CD4-positive, alpha-beta memory T cell (primary cell): ENCODE results near the gene AFG1L. TPM values are rescaled to one million over a fixed set of nuclear protein-coding genes. Genes with fewer than 3 reads are reported as not detected.

Source experiments
- CTCF ChIA-PET: fragments of 350-600 bp; sonication (Branson Sonifier 250); formaldehyde crosslinking; loops from one replicate; lab custom pipeline; 2021; ENCODE audit warnings: inconsistent platforms; ENCODE audit not compliant: partially characterized antibody; lab: Charles Lee
- POLR2A ChIA-PET: fragments of 350-600 bp; sonication (Branson Sonifier 250); formaldehyde crosslinking; loops from one replicate; lab custom pipeline; 2021; ENCODE audit not compliant: partially characterized antibody; lab: Charles Lee
- DNase-seq, 5 donors: peaks; one replicate each; pipeline versions ENCODE4 v3.0.0 to v3.0.0-alpha.2; 2020 to 2022; ENCODE audit warnings: mixed read lengths in 1 of 5
- H3K27ac ChIP-seq: one replicate; pipeline ENCODE4 v1.7.0; 2013; ENCODE audit warnings: low read depth, low read length
- H3K27me3 ChIP-seq: 2 replicates; pipeline ENCODE4 v1.7.0; 2013; ENCODE audit warnings: mild to moderate bottlenecking, low read length, moderate library complexity; ENCODE audit not compliant: insufficient read depth
- H3K36me3 ChIP-seq: 2 replicates; pipeline ENCODE4 v1.7.0; 2013; ENCODE audit warnings: mild to moderate bottlenecking, low read length, moderate library complexity; ENCODE audit not compliant: insufficient read depth
- H3K4me1 ChIP-seq: 2 replicates; pipeline ENCODE4 v1.7.0; 2013; ENCODE audit warnings: mild to moderate bottlenecking, low read length, moderate library complexity; ENCODE audit not compliant: insufficient read depth
- H3K4me3 ChIP-seq, 2 donors: one replicate each; pipeline ENCODE4 v1.7.0; 2013; ENCODE audit warnings: low read length in 2 of 2, mild to moderate bottlenecking in 1 of 2
- H3K9me3 ChIP-seq, 2 donors: one replicate each; pipeline ENCODE4 v1.7.0; 2013; ENCODE audit warnings: low read length in 2 of 2, control low read depth in 1 of 2; ENCODE audit not compliant: control insufficient read depth in 1 of 2
- H3K27ac Mint-ChIP-seq, 7 donors: one replicate each; pipeline ENCODE4 v1.8.0; 2020 to 2021; ENCODE audit warnings: mixed read lengths in 7 of 7, mild to moderate bottlenecking in 6 of 7, inconsistent platforms in 3 of 7, moderate library complexity in 3 of 7
- H3K27me3 Mint-ChIP-seq, 2 donors: one replicate each; pipeline ENCODE4 v1.8.0; 2020 to 2021; ENCODE audit warnings: mixed read lengths in 2 of 2
- H3K36me3 Mint-ChIP-seq, 2 donors: one replicate each; pipeline ENCODE4 v1.8.0; 2020 to 2021; ENCODE audit warnings: mixed read lengths in 2 of 2, inconsistent platforms in 1 of 2, mild to moderate bottlenecking in 1 of 2
- H3K4me1 Mint-ChIP-seq, 4 donors: one replicate each; pipeline ENCODE4 v1.8.0; 2020 to 2021; ENCODE audit warnings: mixed read lengths in 4 of 4, mild to moderate bottlenecking in 1 of 4
- H3K4me3 Mint-ChIP-seq, 8 donors: one replicate each; pipeline ENCODE4 v1.8.0; 2020 to 2021; ENCODE audit warnings: mixed read lengths in 8 of 8, mild to moderate bottlenecking in 7 of 8, moderate library complexity in 6 of 8, inconsistent platforms in 3 of 8
- H3K9me3 Mint-ChIP-seq, 8 donors: one replicate each; pipeline ENCODE4 v1.8.0; 2020 to 2021; ENCODE audit warnings: mixed read lengths in 8 of 8, mild to moderate bottlenecking in 5 of 8, inconsistent platforms in 3 of 8, moderate library complexity in 1 of 8
- intact Hi-C: fragments of 100-400 bp; cut with micrococcal nuclease; formaldehyde crosslinking; loops from one replicate; pipeline ENCODE4 v1.15.1; 2023
- polyA plus RNA-seq, 2 donors: library from polyadenylated mRNA; unstranded; fragments of 300-500 nt; fragmentation: Illumina TruSeq; gene quantifications; one replicate each; pipeline ENCODE4 v1.2.3, GENCODE V29; 2021
- total RNA-seq, 2 experiments: library from RNA; stranded (reverse); gene quantifications; one replicate each; pipeline ENCODE4 v1.2.3, GENCODE V29; 2021

The AFG1L gene
- total and polyA plus RNA-seq, 4 experiments from 2014 or later, result 1.5 to 6.6 (median 4.5) TPM

DNA sequence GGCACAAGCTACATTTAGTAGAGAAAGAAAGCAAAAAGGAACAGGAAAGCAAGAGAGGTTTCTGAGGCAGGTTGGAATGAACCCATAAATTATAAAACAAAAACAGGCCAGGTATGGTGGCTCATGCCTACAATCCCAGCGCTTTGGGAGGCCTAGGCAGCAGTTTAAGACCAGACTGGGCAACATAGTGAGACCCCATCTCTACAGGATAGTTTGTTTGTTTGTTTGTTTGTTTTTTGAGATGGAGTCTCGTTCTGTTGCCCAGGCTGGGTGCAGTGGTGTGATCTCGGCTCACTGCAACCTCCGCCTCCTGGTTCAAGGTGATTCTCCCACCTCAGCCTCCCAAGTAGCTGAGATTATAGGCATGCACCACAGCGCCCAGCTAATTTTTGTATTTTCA lies 49.0 kb downstream of the AFG1L start:
- Mint-ChIP-seq H3K36me3 (peaks cover 9 to 41% of the 10 kb centered on the region in 2 donors), H3K9me3 (peaks cover 0 to 1% (median 0%) of the 10 kb centered on the region in 8 donors), H3K27ac (no peak overlapping the region), H3K27me3 (no peaks in the 10 kb centered on the region), H3K4me3 (no peak overlapping the region), H3K4me1 (peaks cover 4 to 8% (median 6%) of the 10 kb centered on the region in 4 donors)
- H3K9me3 ChIP-seq, result no peaks in the 10 kb centered on the region
- intact Hi-C loops, result no loop called here
- DNase-seq, result no peak
- H3K4me3 ChIP-seq, result no peak overlapping the region
- H3K27me3 ChIP-seq, result no peaks in the 10 kb centered on the region
- POLR2A ChIA-PET, result no interaction called here
- CTCF ChIA-PET, result no interaction called here
- peaks cover 4% of the 10 kb centered on the region for H3K4me1 ChIP-seq
- no peak overlapping the region for H3K27ac ChIP-seq
- no peaks in the 10 kb centered on the region for H3K36me3 ChIP-seq

DNA sequence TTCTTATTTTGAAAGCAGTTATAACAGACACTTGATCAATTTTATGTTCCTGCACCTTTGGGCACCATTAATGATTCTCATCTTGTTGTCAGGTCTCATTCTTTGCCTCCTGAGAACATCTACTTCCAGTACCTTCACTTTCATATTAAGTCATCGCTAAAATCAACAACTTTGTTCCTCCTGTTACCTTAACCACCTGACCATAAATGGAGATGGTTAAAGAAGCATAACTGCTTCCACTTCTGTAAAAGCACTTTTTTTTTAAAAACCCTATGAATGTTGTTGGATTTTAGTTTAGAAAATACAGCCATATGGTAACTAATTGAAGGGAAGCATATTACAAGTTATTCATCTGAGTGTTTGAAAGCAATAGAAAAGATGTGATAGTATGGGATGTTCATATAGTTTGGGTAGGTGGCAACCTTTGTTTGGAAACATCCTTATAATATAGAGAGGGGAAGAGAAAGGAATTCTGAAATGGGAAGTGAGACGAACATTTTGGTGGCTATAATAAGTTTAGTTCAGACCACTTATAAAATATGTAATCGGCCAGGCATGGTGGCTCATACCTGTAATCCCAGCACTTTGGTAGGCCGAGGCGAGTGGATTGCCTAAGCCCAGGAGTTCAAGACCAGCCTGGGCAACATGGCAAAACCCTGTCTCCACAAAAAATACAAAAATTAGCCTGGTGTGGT lies 53.9 kb downstream of the AFG1L start:
- ChIA-PET CTCF (no interaction called here), POLR2A (no interaction called here)
- intact Hi-C loops, result no loop called here
- Mint-ChIP-seq H3K4me3 (no peak overlapping the region), H3K27me3 (no peaks in the 10 kb centered on the region), H3K4me1 (peaks cover 4 to 9% (median 6%) of the 10 kb centered on the region in 4 donors), H3K9me3 (peaks cover 0 to 1% (median 0%) of the 10 kb centered on the region in 8 donors), H3K36me3 (peaks cover 7 to 37% of the 10 kb centered on the region in 2 donors), H3K27ac (peak overlapping the region in 1 of 7 donors; percentile 2)
- Histone ChIP-seq H3K4me3 (no peak overlapping the region), H3K36me3 (no peaks in the 10 kb centered on the region), H3K4me1 (peaks cover 4% of the 10 kb centered on the region), H3K27me3 (no peaks in the 10 kb centered on the region), H3K9me3 (no peaks in the 10 kb centered on the region), H3K27ac (no peak overlapping the region)
- no peak for DNase-seq

DNA sequence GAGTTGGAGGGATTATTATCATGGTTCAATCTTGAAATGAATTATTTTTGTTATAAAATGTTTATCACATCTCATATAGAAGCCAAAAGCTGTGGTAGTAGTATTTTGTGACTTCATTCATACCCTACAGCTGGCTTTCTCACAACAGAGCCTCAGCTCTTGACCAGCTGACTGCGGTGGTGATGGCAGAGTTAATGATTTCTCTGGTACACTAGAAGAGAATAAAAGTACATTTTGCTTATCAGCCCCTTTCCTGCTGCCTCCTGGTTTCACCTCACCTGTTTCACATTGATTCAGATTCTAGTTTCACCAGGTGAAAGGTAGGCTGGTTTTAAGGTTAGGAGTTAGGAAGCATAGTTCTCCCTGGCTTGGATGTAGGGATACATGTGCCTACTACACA lies 55.7 kb downstream of the AFG1L start:
- intact Hi-C loops, result no loop called here
- CTCF ChIA-PET, result interaction anchor here (0.7 kb wide), 1 partner anchor 12 kb away, joined by 3 read pairs; no protein-coding TSS in a partner anchor
- Histone ChIP-seq H3K36me3 (no peaks in the 10 kb centered on the region), H3K4me3 (no peak overlapping the region), H3K4me1 (peaks cover 4% of the 10 kb centered on the region), H3K27ac (no peak overlapping the region), H3K27me3 (no peaks in the 10 kb centered on the region), H3K9me3 (no peaks in the 10 kb centered on the region)
- H3K36me3 Mint-ChIP-seq, result peaks cover 5 to 32% of the 10 kb centered on the region in 2 donors
- H3K4me1 Mint-ChIP-seq, result peaks cover 4 to 9% (median 6%) of the 10 kb centered on the region in 4 donors
- H3K4me3 Mint-ChIP-seq, result no peak overlapping the region
- no peak overlapping the region for H3K27ac Mint-ChIP-seq
- H3K27me3 Mint-ChIP-seq, result no peaks in the 10 kb centered on the region
- peaks cover 0 to 1% (median 0%) of the 10 kb centered on the region in 8 donors for H3K9me3 Mint-ChIP-seq
- POLR2A ChIA-PET, result no interaction called here
- no peak for DNase-seq

GRCh38 chr6:108353853-108354252 lies 59.0 kb downstream of the AFG1L start:
- H3K27me3 Mint-ChIP-seq, result no peaks in the 10 kb centered on the region
- CTCF ChIA-PET, result no interaction called here
- POLR2A ChIA-PET, result no interaction called here

DNA sequence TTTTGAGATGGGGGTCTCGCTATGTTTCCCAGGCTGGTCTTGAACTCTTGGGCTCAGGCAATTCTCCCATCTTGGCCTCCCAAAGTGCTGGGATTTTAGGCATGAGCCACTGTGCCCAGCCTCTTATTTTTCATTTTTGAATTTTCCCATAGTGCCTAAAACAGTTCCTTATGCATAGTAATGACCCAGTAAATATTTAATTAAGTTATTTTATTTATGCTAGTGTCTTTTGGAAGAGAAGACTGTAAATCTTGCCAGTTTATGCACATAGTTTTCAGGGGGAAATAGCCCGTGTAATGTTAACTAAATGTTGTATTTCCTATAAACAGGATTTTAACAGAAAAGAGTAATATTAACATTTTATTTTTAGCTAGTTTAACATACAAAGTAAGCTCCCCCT lies 60.3 kb downstream of the AFG1L start:
- intact Hi-C loops, result no loop called here
- Mint-ChIP-seq H3K4me3 (no peak overlapping the region), H3K27ac (no peak overlapping the region), H3K27me3 (no peaks in the 10 kb centered on the region), H3K4me1 (no peaks in the 10 kb centered on the region), H3K9me3 (no peaks in the 10 kb centered on the region), H3K36me3 (peaks cover 7 to 30% of the 10 kb centered on the region in 2 donors)
- DNase-seq, result no peak
- Histone ChIP-seq H3K4me3 (no peak overlapping the region), H3K27ac (no peak overlapping the region), H3K9me3 (no peaks in the 10 kb centered on the region), H3K27me3 (no peaks in the 10 kb centered on the region), H3K4me1 (no peaks in the 10 kb centered on the region), H3K36me3 (no peaks in the 10 kb centered on the region)
- CTCF ChIA-PET, result interaction anchor here (0.6 kb wide), 1 partner anchor 391 kb away, joined by 4 read pairs; no protein-coding TSS in a partner anchor
- POLR2A ChIA-PET, result no interaction called here

More at GRCh38 chr6:108353853-108354252, 59.0 kb downstream of the AFG1L start:
- Histone ChIP-seq H3K27me3 (no peaks in the 10 kb centered on the region), H3K27ac (no peak overlapping the region), H3K9me3 (no peaks in the 10 kb centered on the region), H3K4me3 (no peak overlapping the region), H3K36me3 (no peaks in the 10 kb centered on the region), H3K4me1 (peaks cover under 1% of the 10 kb centered on the region)
- peaks cover 0 to 2% (median under 1%) of the 10 kb centered on the region in 4 donors for H3K4me1 Mint-ChIP-seq
- no peak overlapping the region for H3K4me3 Mint-ChIP-seq
- H3K36me3 Mint-ChIP-seq, result peaks cover 7 to 19% of the 10 kb centered on the region in 2 donors
- intact Hi-C loops, result no loop called here
- H3K9me3 Mint-ChIP-seq, result no peaks in the 10 kb centered on the region
- H3K27ac Mint-ChIP-seq, result no peak overlapping the region
- DNase-seq, result no peak

GRCh38 chr6:108355890-108356289 lies 61.0 kb downstream of the AFG1L start:
- CTCF ChIA-PET, result interaction anchor here (0.6 kb wide), 1 partner anchor 392 kb away, joined by 4 read pairs; no protein-coding TSS in a partner anchor

GRCh38 chr6:108359901-108360882 lies 65.3 kb downstream of the AFG1L start:
- no peaks in the 10 kb centered on the region for H3K27me3 Mint-ChIP-seq
- H3K9me3 Mint-ChIP-seq, result no peaks in the 10 kb centered on the region
- no peak overlapping the region for H3K27ac ChIP-seq
- no peaks in the 10 kb centered on the region for H3K36me3 ChIP-seq
- H3K27me3 ChIP-seq, result no peaks in the 10 kb centered on the region
- peaks cover 7 to 26% of the 10 kb centered on the region in 2 donors for H3K36me3 Mint-ChIP-seq
- H3K9me3 ChIP-seq, result no peaks in the 10 kb centered on the region
- H3K27ac Mint-ChIP-seq, result no peak overlapping the region
- peaks cover 0 to 4% (median 1%) of the 10 kb centered on the region in 4 donors for H3K4me1 Mint-ChIP-seq
- ChIA-PET CTCF (no interaction called here), POLR2A (no interaction called here)
- no peak overlapping the region for H3K4me3 Mint-ChIP-seq
- no peaks in the 10 kb centered on the region for H3K4me1 ChIP-seq
- intact Hi-C loops, result no loop called here
- H3K4me3 ChIP-seq, result no peak overlapping the region
- no peak for DNase-seq

More at GRCh38 chr6:108355890-108356289, 61.0 kb downstream of the AFG1L start:
- POLR2A ChIA-PET, result no interaction called here
- H3K27me3 ChIP-seq, result no peaks in the 10 kb centered on the region
- no peak overlapping the region for H3K27ac Mint-ChIP-seq
- H3K27me3 Mint-ChIP-seq, result no peaks in the 10 kb centered on the region
- no peak overlapping the region for H3K4me3 ChIP-seq
- H3K27ac ChIP-seq, result no peak overlapping the region
- no peaks in the 10 kb centered on the region for H3K36me3 ChIP-seq
- no peak overlapping the region for H3K4me3 Mint-ChIP-seq
- intact Hi-C loops, result no loop called here
- no peaks in the 10 kb centered on the region for H3K9me3 Mint-ChIP-seq
- H3K4me1 ChIP-seq, result no peaks in the 10 kb centered on the region
- DNase-seq, result no peak
- no peaks in the 10 kb centered on the region for H3K4me1 Mint-ChIP-seq
- peaks cover 7 to 30% of the 10 kb centered on the region in 2 donors for H3K36me3 Mint-ChIP-seq
- H3K9me3 ChIP-seq, result no peaks in the 10 kb centered on the region
